NT2/D1 (cell line): Measurements from ENCODE around the gene TGFBR3.

Experiments used
- SUZ12 ChIP-seq: IDR thresholded peaks from 2 replicates; pipeline ENCODE4 v1.6.1; 2011; ENCODE audit not compliant: insufficient read length, insufficient read depth; ENCODE audit errors: extremely low read depth
- YY1 ChIP-seq: IDR thresholded peaks from 2 replicates; pipeline ENCODE4 v1.6.1; 2011; ENCODE audit not compliant: insufficient read length, insufficient read depth

GRCh38 chr1:91764471-91765115 is 121.4 kb downstream of the TGFBR3 start:
- TF ChIP-seq YY1: no peak
- no peak for TF ChIP-seq SUZ12
